Heart left ventricle (tissue), 16 donors: ENCODE data around the gene ARID5B. TPM values are rescaled to one million over a fixed set of nuclear protein-coding genes. Genes with fewer than 3 reads are reported as not detected.
A peak's percentile ranks its signal among the peaks of the same experiment; 100 is the strongest.

ENCODE experiments used
- ATAC-seq, 4 donors: fragments of 200-7000 bp; cut with Tn5 transposase; one replicate each; pipeline ENCODE4 v1.9.1; 2020 to 2022; ENCODE audit warnings: moderate library complexity in 4 of 4, mild to moderate bottlenecking in 3 of 4, moderate number of reproducible peaks in 1 of 4
- DNase-seq, 5 donors: peaks; one replicate each; pipeline ENCODE4 v3.0.0-alpha.2; 2020
- H3K27ac ChIP-seq, 12 donors: fragments of 200-600 bp; sonication (generic) in 4 of 12; one replicate each; pipeline versions ENCODE4 v1.5.0 to v1.8.0; 2016 to 2022; ENCODE audit warnings: mild to moderate bottlenecking in 2 of 12
- H3K27me3 ChIP-seq, 9 donors: fragments of 200-600 bp; sonication (generic) in 2 of 9; one replicate each; pipeline versions ENCODE4 v1.5.1 to v1.8.0; 2016 to 2022; ENCODE audit warnings: mild to moderate bottlenecking in 3 of 9
- H3K36me3 ChIP-seq, 9 donors: fragments of 200-600 bp; sonication (generic) in 2 of 9; one replicate each; pipeline versions ENCODE4 v1.5.0 to v1.8.0; 2018 to 2022; ENCODE audit warnings: mild to moderate bottlenecking in 2 of 9
- H3K4me1 ChIP-seq, 12 donors: fragments of 200-600 bp; sonication (generic) in 4 of 12; one replicate each; pipeline versions ENCODE4 v1.5.0 to v1.8.0; 2016 to 2022; ENCODE audit warnings: mild to moderate bottlenecking in 3 of 12
- H3K4me3 ChIP-seq, 12 donors: fragments of 200-600 bp; sonication (generic) in 4 of 12; one replicate each; pipeline versions ENCODE4 v1.5.0 to v1.8.0; 2017 to 2022; ENCODE audit warnings: mild to moderate bottlenecking in 9 of 12, moderate library complexity in 4 of 12
- H3K9me3 ChIP-seq, 12 donors: fragments of 200-600 bp; sonication (generic) in 4 of 12; one replicate each; pipeline versions ENCODE4 v1.5.0 to v1.8.0; 2016 to 2022; ENCODE audit warnings: mild to moderate bottlenecking in 1 of 12
- CTCF ChIP-seq, 12 donors: fragments of 200-600 bp; sonication (generic) in 4 of 12; IDR thresholded peaks; one replicate each; pipeline versions ENCODE4 v1.5.0 to v1.8.0; 2018 to 2022; ENCODE audit warnings: antibody characterized with exemption in 12 of 12, mild to moderate bottlenecking in 5 of 12
- POLR2A ChIP-seq, 2 donors: fragments of 450-650 bp; IDR thresholded peaks; one replicate each; pipeline ENCODE4 v1.6.1; 2017; ENCODE audit warnings: antibody characterized with exemption in 2 of 2, mild to moderate bottlenecking in 2 of 2, moderate library complexity in 2 of 2
- WGBS, 4 donors: extraction: QIAGEN DNeasy Blood & Tissue Kit in 2 of 4; methylation state at CpG; one replicate each; pipeline versions ENCODE4 v1.1.5 to v1.1.7; 2013 to 2018; 5-methylcytosine and 5-hydroxymethylcytosine counted together
- intact Hi-C, 10 donors: fragments of 100-400 bp; cut with DNase I; formaldehyde crosslinking; loops; one replicate each; pipeline versions ENCODE4 v1.11.1 to v1.14.2; 2022
- polyA plus RNA-seq, 2 donors: library from polyadenylated mRNA; stranded (reverse); fragments of 200-250 nt; gene quantifications; one replicate each; pipeline ENCODE4 v1.2.3, GENCODE V29; 2013
- total RNA-seq, 9 donors: library from RNA; depleted of rRNA in 2 of 9; stranded (reverse); fragments of >200 nt in 2 of 9; fragmentation: NEBNext Ultra II Directional in 3 of 9; extraction: Animal tissue kit (Norgen Biotek cat#: 25700) in 3 of 9; gene quantifications; one replicate each; pipeline versions ENCODE4 v1.1.0 to v1.2.4, GENCODE V29; 2016 to 2023
- donor health status: ischemic (EF 13 %, LVEDD 7.1; RV severe dilation, severe dysfunction).
- donor health status: healthy with polysubstance abuse.
- donor health status: DM: no; HTN: yes; CAD: no.
- donor health status: DM: no; HTN: no; CAD: no.
- donor health status: ischemic (EF 25% LVEDD 6.9; RV normal size, moderate dysfunction).
- donor health status: ischemic (EF 25% LVEDD 5.7; RV mildly dilated, moderate dysfunction).
- donor health status: healthy.
- donor health status: DM: yes; HTN: yes; CAD: no.
- donor health status: ischemic (EF 35%, LVEDD 5.7; RV mildly dilated, moderate dysfunction).
- donor health status: nonischemic (EF 11% LVEDD 7.7; RV severe dilation, severe dysfunction).
- donor health status: DM: yes; HTN: yes; CAD: no.
- donor health status: PGD.
- donor health status: ischemic (EF 29% LVEDD 5.4; RV normal size, mild dysfunction).
- donor health status: nonischemic (EF 23%, LVEDD 6.1; RV moderate dilation, normal function).

The ARID5B gene
- total and polyA plus RNA-seq, 11 donors, result 4.5 to 45.5 (median 26.6) TPM

- WGBS, 4 donors, result 61 to 78% (median 71%) methylated on average over 3 of the region's 3 CpGs
- intact Hi-C loops, result no loop called here
- Histone ChIP-seq H3K4me1 (peaks cover 0 to 90% (median 67%) of the 10 kb centered on the region in 12 donors), H3K27ac (peak overlapping the region in 3 of 12 donors; percentile 8 to 16 (median 13)), H3K4me3 (no peak overlapping the region), H3K27me3 (no peaks in the 10 kb centered on the region), H3K36me3 (peaks cover 0 to 70% (median 59%) of the 10 kb centered on the region in 9 donors), H3K9me3 (no peaks in the 10 kb centered on the region)
- ATAC-seq (no peak), DNase-seq (no peak)
- TF ChIP-seq CTCF (IDR thresholded peaks at IDR 0.05) (no peak), POLR2A (IDR thresholded peaks at IDR 0.05) (no peak)
Observed at GRCh38 chr10:62073429-62073828, 171.9 kb downstream of the ARID5B start.

DNA sequence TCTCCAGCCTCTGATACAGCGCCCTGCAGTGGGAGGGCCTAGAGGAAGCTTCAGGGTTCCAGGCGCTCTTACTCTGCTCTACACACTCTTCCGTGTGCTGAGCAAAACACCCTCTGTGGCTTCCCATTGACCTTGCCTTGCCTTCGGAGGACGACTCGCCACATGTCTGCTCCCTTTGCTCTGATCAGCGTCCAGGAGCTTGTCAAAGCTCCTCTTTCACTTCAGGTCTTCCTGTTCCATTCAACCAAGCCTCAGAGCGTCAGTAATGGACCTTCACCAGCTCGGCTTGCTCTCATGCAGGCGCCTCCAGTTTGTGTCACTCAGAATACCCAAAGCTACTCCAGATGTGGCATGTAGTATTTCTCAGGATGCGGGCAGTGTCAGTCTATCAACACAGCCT, 173.9 kb downstream of the ARID5B start:
- Histone ChIP-seq H3K27me3 (no peaks in the 10 kb centered on the region), H3K27ac (peak overlapping the region in 10 of 12 donors; percentile 3 to 66 (median 45)), H3K36me3 (peaks cover 0 to 65% (median 54%) of the 10 kb centered on the region in 9 donors), H3K9me3 (no peaks in the 10 kb centered on the region), H3K4me3 (no peak overlapping the region), H3K4me1 (peaks cover 0 to 90% (median 58%) of the 10 kb centered on the region in 12 donors)
- peak in 2 of 5 donors; percentile 30 to 56 for DNase-seq
- no peak for TF ChIP-seq CTCF (IDR thresholded peaks at IDR 0.05)
- TF ChIP-seq POLR2A (IDR thresholded peaks at IDR 0.05), result no peak
- WGBS, 4 donors, result 66 to 70% (median 68%) methylated on average over 11 of the region's 11 CpGs
- intact Hi-C loops, result no loop called here
- ATAC-seq, result peak; percentile 42 to 80 (median 64)

- Histone ChIP-seq H3K27me3 (no peaks in the 10 kb centered on the region), H3K9me3 (no peaks in the 10 kb centered on the region), H3K4me3 (no peak overlapping the region), H3K36me3 (peaks cover 0 to 60% (median 49%) of the 10 kb centered on the region in 9 donors), H3K4me1 (peaks cover 0 to 90% (median 60%) of the 10 kb centered on the region in 12 donors), H3K27ac (peak overlapping the region in 10 of 12 donors; percentile 3 to 66 (median 46))
- DNase-seq, result no peak
- TF ChIP-seq CTCF (IDR thresholded peaks at IDR 0.05) (no peak), POLR2A (IDR thresholded peaks at IDR 0.05) (no peak)
- peak in 1 of 4 donors; percentile 3 for ATAC-seq
- intact Hi-C loops, result no loop called here
- WGBS, 4 donors, result 70 to 80% (median 71%) methylated on average over 5 to 8 of the region's 8 CpGs
Observed at GRCh38 chr10:62075912-62076311, 174.4 kb downstream of the ARID5B start.

GRCh38 chr10:62076891-62077290, 175.4 kb downstream of the ARID5B start:
- Histone ChIP-seq H3K36me3 (peaks cover 0 to 50% (median 39%) of the 10 kb centered on the region in 9 donors), H3K4me3 (no peak overlapping the region), H3K27me3 (no peaks in the 10 kb centered on the region), H3K27ac (peak overlapping the region in 11 of 12 donors; percentile 0 to 66 (median 41)), H3K9me3 (no peaks in the 10 kb centered on the region), H3K4me1 (peaks cover 3 to 96% (median 70%) of the 10 kb centered on the region in 12 donors)
- intact Hi-C loops, result no loop called here
- DNase-seq (no peak), ATAC-seq (peak in 3 of 4 donors; percentile 6 to 40 (median 27))
- WGBS, 4 donors, result 36 to 56% (median 47%) methylated on average over 2 of the region's 2 CpGs
- no peak for TF ChIP-seq CTCF (IDR thresholded peaks at IDR 0.05)
- no peak for TF ChIP-seq POLR2A (IDR thresholded peaks at IDR 0.05)
